Measurements from ENCODE around the gene CCDC136.

The CCDC136 gene

GRCh38 chr7:128835231-128835751 lies 43.5 kb downstream of the CCDC136 start:
- TF ChIP-seq OSR1 (CRISPR knock-in tag; IDR thresholded peaks at IDR 0.05) (no peak), ISL1 (CRISPR knock-in tag; IDR thresholded peaks at IDR 0.05) (no peak), SNAI2 (CRISPR knock-in tag; IDR thresholded peaks at IDR 0.05) (no peak), ARNTL (CRISPR knock-in tag; IDR thresholded peaks at IDR 0.05; ENCODE audit: borderline replicate concordance, low read depth) (no peak), ZNF565 (CRISPR knock-in tag; conservative IDR thresholded peaks at IDR 0.05; ENCODE audit: low read depth) (no peak), PATZ1 (CRISPR knock-in tag; IDR thresholded peaks at IDR 0.05; ENCODE audit: borderline replicate concordance) (no peak), TCF4 (CRISPR knock-in tag; IDR thresholded peaks at IDR 0.05; ENCODE audit: borderline replicate concordance) (no peak), PPARA (CRISPR knock-in tag; IDR thresholded peaks at IDR 0.05; ENCODE audit: borderline replicate concordance) (no peak)
- ATAC-seq: no peak

GRCh38 chr7:128835790-128836641 lies 44.2 kb downstream of the CCDC136 start:
- no peak for ATAC-seq
- TF ChIP-seq ARNTL (CRISPR knock-in tag; IDR thresholded peaks at IDR 0.05; ENCODE audit: borderline replicate concordance, low read depth): no peak
- TF ChIP-seq ZNF565 (CRISPR knock-in tag; conservative IDR thresholded peaks at IDR 0.05; ENCODE audit: low read depth): no peak
- no peak for TF ChIP-seq RARB (CRISPR knock-in tag; IDR thresholded peaks at IDR 0.05)
- no peak for TF ChIP-seq TSHZ2 (CRISPR knock-in tag; IDR thresholded peaks at IDR 0.05)
- no peak for TF ChIP-seq GLIS3 (CRISPR knock-in tag; IDR thresholded peaks at IDR 0.05)

- TF ChIP-seq ARNTL (CRISPR knock-in tag; IDR thresholded peaks at IDR 0.05; ENCODE audit: borderline replicate concordance, low read depth): no peak
- TF ChIP-seq BACH2 (CRISPR knock-in tag; IDR thresholded peaks at IDR 0.05; ENCODE audit: borderline replicate concordance): no peak
- TF ChIP-seq ISL1 (CRISPR knock-in tag; IDR thresholded peaks at IDR 0.05): no peak
- TF ChIP-seq ZNF70 (CRISPR knock-in tag; IDR thresholded peaks at IDR 0.05): no peak
- no peak for TF ChIP-seq CSRNP3 (CRISPR knock-in tag; IDR thresholded peaks at IDR 0.05)
- TF ChIP-seq SNAI2 (CRISPR knock-in tag; IDR thresholded peaks at IDR 0.05): no peak
- TF ChIP-seq PATZ1 (CRISPR knock-in tag; IDR thresholded peaks at IDR 0.05; ENCODE audit: borderline replicate concordance): no peak
- TF ChIP-seq RARB (CRISPR knock-in tag; IDR thresholded peaks at IDR 0.05): no peak
- no peak for TF ChIP-seq POU6F1 (CRISPR knock-in tag; IDR thresholded peaks at IDR 0.05; ENCODE audit: borderline replicate concordance, low read depth)
- TF ChIP-seq ZNF8 (CRISPR knock-in tag; IDR thresholded peaks at IDR 0.05): no peak
- TF ChIP-seq ZFP30 (CRISPR knock-in tag; IDR thresholded peaks at IDR 0.05): no peak
- TF ChIP-seq CREB5 (CRISPR knock-in tag; IDR thresholded peaks at IDR 0.05; ENCODE audit: low read depth): no peak
- TF ChIP-seq OSR1 (CRISPR knock-in tag; IDR thresholded peaks at IDR 0.05): no peak
- TF ChIP-seq ZNF565 (CRISPR knock-in tag; conservative IDR thresholded peaks at IDR 0.05; ENCODE audit: low read depth): no peak
- TF ChIP-seq ESRRG (CRISPR knock-in tag; IDR thresholded peaks at IDR 0.05): no peak
- no peak for TF ChIP-seq PPARA (CRISPR knock-in tag; IDR thresholded peaks at IDR 0.05; ENCODE audit: borderline replicate concordance)
- no peak for TF ChIP-seq CSDC2 (CRISPR knock-in tag; IDR thresholded peaks at IDR 0.05)
- no peak for TF ChIP-seq TSHZ2 (CRISPR knock-in tag; IDR thresholded peaks at IDR 0.05)
- no peak for ATAC-seq
Observed at GRCh38 chr7:128836729-128837348, 45.1 kb downstream of the CCDC136 start.

Data from SK-N-SH treated with all-trans-retinoic acid at 6 μM for 48 hours (cell line).